ENCODE measurements around the gene SYNPO.

SYNPO gene

DNA sequence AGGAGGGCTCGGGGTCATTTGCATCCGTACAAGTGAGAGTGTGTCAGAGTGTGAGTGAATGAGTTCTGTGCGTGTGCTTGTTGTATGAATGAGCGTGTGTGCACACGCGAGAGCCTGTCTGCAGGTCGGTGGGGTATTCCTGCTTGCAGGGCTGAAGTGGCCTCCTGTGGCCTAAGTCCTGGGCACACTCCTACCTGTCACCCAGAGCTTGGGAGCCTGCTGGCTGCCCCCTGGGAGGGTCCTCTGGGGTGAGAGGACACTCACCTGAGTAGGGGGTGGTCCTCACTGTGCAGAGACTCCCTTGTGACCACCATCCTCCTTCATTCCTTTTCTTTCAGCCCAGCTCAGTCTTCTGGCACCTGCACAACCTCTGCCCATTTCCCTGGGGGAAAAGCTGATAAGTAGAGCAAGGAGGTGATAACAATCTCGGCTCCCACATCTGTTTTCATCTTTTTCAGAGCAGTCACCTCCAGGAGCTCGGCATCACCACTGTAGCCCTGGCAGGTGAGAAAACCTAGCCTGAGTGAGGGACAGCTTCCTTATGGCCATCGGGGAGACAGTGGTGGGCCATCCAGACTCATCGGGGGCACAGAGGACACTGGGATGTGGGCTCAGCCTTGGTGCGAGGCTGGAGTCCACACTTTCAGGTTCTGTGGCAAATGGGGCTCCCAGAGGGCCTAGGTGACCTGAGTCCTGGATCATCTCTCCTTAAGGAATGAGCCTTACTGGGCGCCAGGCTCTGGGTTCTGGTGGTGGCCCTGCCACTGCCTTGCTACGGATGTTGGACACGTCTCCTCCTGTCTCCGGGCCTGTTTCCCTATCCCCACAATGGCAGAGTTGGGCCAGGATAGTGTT is 38.7 kb upstream of the SYNPO start:
- Mint-ChIP-seq H3K4me3 (no peak overlapping the region), H3K4me1 (no peaks in the 10 kb centered on the region)
- CTCF ChIA-PET, result no interaction called here

DNA sequence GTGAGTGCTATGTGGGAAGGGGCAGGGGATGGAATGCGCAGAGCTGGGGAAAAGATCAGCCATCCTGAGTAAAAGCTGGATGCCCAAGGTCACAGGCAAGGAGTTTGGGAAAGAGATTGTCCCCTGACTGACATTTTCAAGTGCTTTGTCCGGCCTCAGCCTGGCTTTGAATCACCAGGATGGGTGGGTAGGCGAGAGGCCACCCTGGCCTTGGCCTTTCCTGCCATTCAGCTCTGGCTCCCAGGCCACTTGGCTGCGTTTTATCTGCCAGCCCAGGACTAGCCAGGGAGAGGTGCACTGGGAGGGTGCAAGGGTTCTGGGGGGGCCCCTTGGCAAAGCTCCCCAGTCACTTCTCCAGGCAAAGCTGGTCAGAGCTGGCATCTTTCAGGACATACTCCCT is 37.4 kb upstream of the SYNPO start:
- Mint-ChIP-seq H3K4me3 (no peak overlapping the region), H3K27me3 (peaks cover 13% of the 10 kb centered on the region), H3K9me3 (no peaks in the 10 kb centered on the region), H3K4me1 (no peaks in the 10 kb centered on the region), H3K36me3 (no peaks in the 10 kb centered on the region), H3K27ac (no peak overlapping the region)
- DNase-seq, result no peak
- CTCF ChIA-PET, result no interaction called here

More for the DNA sequence above, 38.7 kb upstream of the SYNPO start:
- no peak for DNase-seq
- no peaks in the 10 kb centered on the region for H3K36me3 Mint-ChIP-seq
- peaks cover 13% of the 10 kb centered on the region for H3K27me3 Mint-ChIP-seq
- H3K9me3 Mint-ChIP-seq, result no peaks in the 10 kb centered on the region
- H3K27ac Mint-ChIP-seq, result no peak overlapping the region

- no peak for DNase-seq
- peaks cover 13% of the 10 kb centered on the region for H3K27me3 Mint-ChIP-seq
- H3K4me3 Mint-ChIP-seq, result no peak overlapping the region
- H3K27ac Mint-ChIP-seq, result no peak overlapping the region
- H3K9me3 Mint-ChIP-seq, result no peaks in the 10 kb centered on the region
- H3K36me3 Mint-ChIP-seq, result no peaks in the 10 kb centered on the region
- CTCF ChIA-PET, result no interaction called here
- H3K4me1 Mint-ChIP-seq, result no peaks in the 10 kb centered on the region
These were observed 37.0 kb upstream of the SYNPO start for GRCh38 chr5:150603491-150603890.

DNA sequence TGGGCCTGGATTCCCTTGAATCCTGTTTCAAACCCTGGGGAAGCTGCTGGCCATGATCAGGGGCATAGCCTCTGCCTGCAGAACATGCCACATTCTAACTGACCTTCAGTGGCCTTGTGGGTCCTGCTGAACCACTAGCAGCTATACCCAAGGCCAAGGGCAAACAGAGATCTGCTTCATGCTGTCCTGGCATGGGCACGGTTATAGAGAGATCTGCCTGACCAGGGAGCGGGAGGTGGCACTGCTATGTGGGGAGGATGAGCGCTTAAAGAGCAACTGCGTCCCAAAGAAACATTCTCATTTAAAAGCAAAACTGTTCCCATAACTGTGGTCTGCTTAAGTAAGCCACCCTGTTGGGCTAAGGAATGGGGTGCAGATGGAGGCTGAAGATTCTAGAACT is 36.5 kb upstream of the SYNPO start:
- Mint-ChIP-seq H3K27me3 (peaks cover 13% of the 10 kb centered on the region), H3K27ac (no peak overlapping the region), H3K36me3 (no peaks in the 10 kb centered on the region), H3K9me3 (no peaks in the 10 kb centered on the region), H3K4me1 (no peaks in the 10 kb centered on the region), H3K4me3 (no peak overlapping the region)
- no peak for DNase-seq
- CTCF ChIA-PET, result no interaction called here

DNA sequence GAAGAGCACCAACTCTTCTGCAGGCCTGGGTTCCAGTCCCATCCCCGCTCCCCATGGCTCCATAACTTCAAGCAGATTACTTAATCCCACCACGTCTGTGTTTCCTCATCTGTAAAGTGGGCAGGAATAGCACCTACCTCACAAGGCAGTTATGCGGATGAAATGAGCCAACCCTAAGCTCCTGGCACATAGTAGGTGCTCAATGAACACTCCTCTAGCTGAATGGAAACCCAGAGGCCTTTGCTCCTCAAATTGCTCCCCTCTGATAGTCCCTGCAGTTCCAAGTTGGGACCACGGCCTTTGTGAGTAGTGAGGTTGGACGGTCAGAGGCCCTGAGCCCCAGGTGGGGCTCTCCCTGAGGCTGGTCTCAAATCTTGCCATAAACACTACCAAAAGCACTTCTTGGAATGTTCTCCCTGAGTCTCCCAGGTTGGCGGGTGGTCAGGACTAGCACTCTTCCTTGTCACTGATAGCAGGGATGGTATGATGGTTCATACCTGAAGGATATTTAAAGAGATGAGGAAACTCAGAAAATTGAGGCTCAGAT is 35.5 kb upstream of the SYNPO start:
- no peaks in the 10 kb centered on the region for H3K36me3 Mint-ChIP-seq
- no peaks in the 10 kb centered on the region for H3K9me3 Mint-ChIP-seq
- no peak for DNase-seq
- H3K27ac Mint-ChIP-seq, result no peak overlapping the region
- H3K4me1 Mint-ChIP-seq, result no peaks in the 10 kb centered on the region
- peaks cover 9% of the 10 kb centered on the region for H3K27me3 Mint-ChIP-seq
- CTCF ChIA-PET, result no interaction called here
- no peak overlapping the region for H3K4me3 Mint-ChIP-seq

DNA sequence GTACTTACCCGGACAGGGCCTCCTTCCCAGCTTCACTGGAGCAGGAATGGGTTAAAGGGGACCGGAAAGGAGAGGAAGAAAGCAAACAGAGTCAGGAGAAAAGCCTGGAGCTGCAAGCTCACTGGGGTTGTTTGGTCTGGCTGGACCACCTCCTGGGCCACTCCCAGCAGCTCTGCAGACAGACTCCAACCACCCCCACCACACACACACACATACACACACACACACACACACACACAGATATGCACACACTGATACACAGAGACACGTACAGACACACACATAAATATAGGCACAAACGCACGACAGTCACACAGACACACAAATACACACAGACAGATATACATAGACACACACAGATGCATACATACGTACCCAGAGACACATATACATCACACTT is 34.9 kb upstream of the SYNPO start:
- DNase-seq, result no peak
- Mint-ChIP-seq H3K36me3 (no peaks in the 10 kb centered on the region), H3K9me3 (no peaks in the 10 kb centered on the region), H3K27ac (no peak overlapping the region), H3K4me1 (no peaks in the 10 kb centered on the region), H3K4me3 (no peak overlapping the region), H3K27me3 (peaks cover 9% of the 10 kb centered on the region)
- CTCF ChIA-PET, result no interaction called here

DNA sequence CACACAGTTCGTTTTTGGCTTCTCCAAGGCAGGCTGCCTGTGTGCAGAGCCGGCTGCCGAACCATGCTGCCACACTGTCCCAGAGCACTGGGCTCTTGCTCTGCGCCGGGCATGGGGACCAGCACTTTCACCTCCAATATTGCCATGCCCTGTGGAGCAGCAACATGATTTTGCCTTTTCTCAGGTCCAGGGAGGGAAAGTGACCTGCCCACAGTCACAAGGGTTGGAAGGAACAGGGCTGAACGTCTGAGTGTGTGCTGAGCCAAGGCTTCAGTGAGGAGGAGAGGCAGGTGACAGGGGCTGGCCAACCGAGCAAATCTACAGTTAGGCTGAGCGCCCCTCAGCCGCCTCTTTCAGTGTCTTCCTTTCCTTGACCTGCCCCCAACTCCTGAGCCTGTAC is 34.0 kb upstream of the SYNPO start:
- no peaks in the 10 kb centered on the region for H3K9me3 Mint-ChIP-seq
- DNase-seq, result no peak
- peaks cover 11% of the 10 kb centered on the region for H3K27me3 Mint-ChIP-seq
- H3K36me3 Mint-ChIP-seq, result no peaks in the 10 kb centered on the region
- H3K4me1 Mint-ChIP-seq, result no peaks in the 10 kb centered on the region
- CTCF ChIA-PET, result interaction anchor here (0.6 kb wide), 1 partner anchor 750 kb away, joined by 4 read pairs; no protein-coding TSS in a partner anchor
- H3K4me3 Mint-ChIP-seq, result no peak overlapping the region
- H3K27ac Mint-ChIP-seq, result no peak overlapping the region

GRCh38 chr5:150607105-150607504 is 33.4 kb upstream of the SYNPO start:
- Mint-ChIP-seq H3K4me1 (no peaks in the 10 kb centered on the region), H3K9me3 (no peaks in the 10 kb centered on the region), H3K36me3 (no peaks in the 10 kb centered on the region), H3K27me3 (peaks cover 10% of the 10 kb centered on the region), H3K27ac (no peak overlapping the region), H3K4me3 (no peak overlapping the region)
- CTCF ChIA-PET, result no interaction called here
- DNase-seq, result no peak

DNA sequence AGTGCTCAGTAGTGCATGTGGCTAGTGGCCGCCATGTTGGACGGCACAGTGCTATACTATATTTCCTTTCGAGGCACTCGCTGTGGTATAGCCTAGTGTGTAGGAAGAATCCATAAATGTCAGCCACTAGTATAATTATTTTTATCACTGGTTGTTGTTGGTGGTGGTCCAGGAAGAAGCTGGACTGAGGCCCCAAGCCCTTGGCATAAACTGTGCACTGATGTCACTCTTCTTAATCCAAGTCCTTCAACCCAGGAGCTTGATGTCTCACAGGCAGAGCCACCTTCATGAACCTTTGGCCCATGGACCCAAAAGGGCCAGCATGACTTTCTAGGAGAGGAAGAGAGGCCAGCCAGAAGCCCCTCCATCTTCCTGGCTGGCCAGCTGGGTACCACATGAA is 32.5 kb upstream of the SYNPO start:
- CTCF ChIA-PET, result no interaction called here
- DNase-seq, result no peak
- Mint-ChIP-seq H3K27me3 (peaks cover 10% of the 10 kb centered on the region), H3K27ac (no peak overlapping the region), H3K4me1 (no peaks in the 10 kb centered on the region), H3K36me3 (no peaks in the 10 kb centered on the region), H3K4me3 (no peak overlapping the region), H3K9me3 (no peaks in the 10 kb centered on the region)

- H3K27me3 Mint-ChIP-seq, result peaks cover 10% of the 10 kb centered on the region
- no peak for DNase-seq
- no peak overlapping the region for H3K4me3 Mint-ChIP-seq
- H3K27ac Mint-ChIP-seq, result no peak overlapping the region
- no peaks in the 10 kb centered on the region for H3K36me3 Mint-ChIP-seq
- no peaks in the 10 kb centered on the region for H3K9me3 Mint-ChIP-seq
- H3K4me1 Mint-ChIP-seq, result no peaks in the 10 kb centered on the region
- CTCF ChIA-PET, result no interaction called here
These were observed 31.5 kb upstream of the SYNPO start for GRCh38 chr5:150608991-150609390.

DNA sequence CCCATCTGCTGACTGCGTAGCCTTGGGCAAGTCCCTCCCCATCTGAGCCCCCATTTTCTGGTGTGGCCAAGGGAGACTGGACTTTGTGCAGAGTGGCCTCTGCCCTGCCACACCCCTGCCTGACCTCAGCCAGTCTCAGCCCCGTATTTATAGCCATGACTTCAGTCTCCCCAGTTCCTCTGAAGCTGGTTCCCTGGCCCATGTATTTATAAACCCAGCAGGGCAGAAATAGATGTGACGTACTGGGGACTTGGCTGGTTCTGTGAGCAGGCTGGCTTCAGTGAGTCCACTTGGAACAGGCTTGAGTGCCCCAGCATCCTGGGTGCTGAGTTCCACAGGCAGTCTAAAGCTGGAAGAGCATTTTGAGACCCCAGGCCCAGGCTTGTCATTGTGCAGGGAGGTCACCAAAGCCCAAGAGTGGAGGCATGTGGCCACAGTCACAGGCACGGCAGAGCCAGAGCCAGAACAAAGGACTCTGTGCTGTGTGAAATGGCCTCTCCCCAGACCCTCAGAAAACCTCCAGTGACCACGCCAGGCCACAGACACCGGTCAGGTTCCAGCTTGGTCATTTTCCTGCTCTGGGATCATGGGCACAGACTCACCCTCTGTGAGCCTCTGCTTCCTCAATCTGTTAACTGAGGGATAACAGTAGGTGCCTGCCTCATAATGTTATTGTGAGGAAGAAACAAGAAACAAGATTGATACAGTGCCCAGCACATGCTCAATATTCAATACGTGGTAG is 30.4 kb upstream of the SYNPO start:
- Mint-ChIP-seq H3K4me1 (peaks cover under 1% of the 10 kb centered on the region), H3K9me3 (no peaks in the 10 kb centered on the region), H3K4me3 (no peak overlapping the region), H3K27ac (no peak overlapping the region), H3K36me3 (no peaks in the 10 kb centered on the region), H3K27me3 (peaks cover 13% of the 10 kb centered on the region)
- no peak for DNase-seq
- CTCF ChIA-PET, result no interaction called here

GRCh38 chr5:150611026-150611425 is 29.4 kb upstream of the SYNPO start:
- H3K4me3 Mint-ChIP-seq, result no peak overlapping the region
- CTCF ChIA-PET, result no interaction called here
- H3K27me3 Mint-ChIP-seq, result peaks cover 15% of the 10 kb centered on the region
- no peaks in the 10 kb centered on the region for H3K36me3 Mint-ChIP-seq
- H3K4me1 Mint-ChIP-seq, result peaks cover 2% of the 10 kb centered on the region
- no peak for DNase-seq
- no peaks in the 10 kb centered on the region for H3K9me3 Mint-ChIP-seq
- no peak overlapping the region for H3K27ac Mint-ChIP-seq

DNA sequence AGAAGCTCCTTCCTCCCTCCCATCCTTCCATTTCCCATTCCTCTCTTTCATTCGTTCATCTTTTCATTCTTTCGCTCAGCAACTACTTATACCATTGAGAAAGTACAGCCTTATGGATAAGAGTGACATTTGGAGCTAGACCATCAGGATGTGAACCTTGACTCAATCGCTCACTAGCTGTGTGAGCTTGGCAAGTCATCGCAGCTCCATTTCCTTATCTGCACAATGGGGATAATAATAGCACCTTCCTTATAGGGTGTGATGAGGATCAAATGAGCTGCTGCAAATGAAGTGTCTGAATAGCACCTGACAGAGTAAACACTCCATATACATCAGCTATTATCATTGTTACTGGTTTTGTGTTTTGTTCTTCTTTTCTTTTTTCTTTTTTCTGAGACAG is 28.1 kb upstream of the SYNPO start:
- peaks cover 2% of the 10 kb centered on the region for H3K4me1 Mint-ChIP-seq
- no peak overlapping the region for H3K27ac Mint-ChIP-seq
- no peaks in the 10 kb centered on the region for H3K36me3 Mint-ChIP-seq
- peaks cover 21% of the 10 kb centered on the region for H3K27me3 Mint-ChIP-seq
- CTCF ChIA-PET, result no interaction called here
- H3K9me3 Mint-ChIP-seq, result no peaks in the 10 kb centered on the region
- no peak for DNase-seq
- H3K4me3 Mint-ChIP-seq, result no peak overlapping the region

DNA sequence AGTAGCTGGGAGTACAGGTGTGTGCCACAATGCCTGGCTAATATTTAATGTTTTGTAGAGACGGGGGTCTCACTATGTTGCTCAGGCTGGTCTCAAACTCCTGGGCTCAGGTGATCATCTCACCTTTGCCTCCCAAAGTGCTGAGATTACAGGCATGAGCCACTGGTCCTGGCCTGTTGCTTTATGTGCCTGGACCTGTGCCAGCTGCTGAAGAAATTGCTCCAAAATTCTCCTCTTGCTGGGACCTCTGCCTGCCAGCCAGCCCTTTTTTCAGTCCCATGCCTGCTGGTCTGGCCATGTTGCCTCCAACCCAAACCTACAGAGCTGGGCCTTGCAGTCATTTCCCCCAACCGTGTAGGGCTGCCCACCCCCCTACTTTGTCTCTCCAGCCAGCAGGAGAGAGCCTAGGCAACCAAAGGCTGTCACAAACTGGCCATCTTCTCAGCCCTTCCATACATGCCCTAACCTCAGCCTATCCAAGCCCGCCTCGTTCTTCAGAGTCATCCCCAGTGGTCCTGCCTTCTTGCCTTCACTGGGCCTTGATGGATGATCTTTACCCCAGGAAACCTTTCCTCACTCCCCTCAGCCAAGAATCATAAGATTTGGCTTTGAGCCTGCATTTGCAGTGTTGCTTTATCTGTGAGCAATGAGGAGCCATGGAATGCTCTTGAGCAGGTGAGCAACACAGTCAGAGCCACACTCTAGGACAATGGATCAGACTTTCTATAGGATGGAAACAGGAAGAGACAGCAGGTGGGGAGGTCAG is 27.4 kb upstream of the SYNPO start:
- no peak overlapping the region for H3K27ac Mint-ChIP-seq
- H3K27me3 Mint-ChIP-seq, result peaks cover 21% of the 10 kb centered on the region
- H3K4me1 Mint-ChIP-seq, result peaks cover 2% of the 10 kb centered on the region
- CTCF ChIA-PET, result no interaction called here
- H3K9me3 Mint-ChIP-seq, result no peaks in the 10 kb centered on the region
- no peak for DNase-seq
- H3K36me3 Mint-ChIP-seq, result no peaks in the 10 kb centered on the region
- H3K4me3 Mint-ChIP-seq, result no peak overlapping the region
